T-helper 2 cell (primary cell): ENCODE results near the gene PLAC8L1.

ENCODE experiments used
- DNase-seq, 5 experiments: peaks; one replicate each; pipeline versions ENCODE4 v3.0.0 to v3.0.0-alpha.2; 2012 to 2022

The PLAC8L1 gene

DNA sequence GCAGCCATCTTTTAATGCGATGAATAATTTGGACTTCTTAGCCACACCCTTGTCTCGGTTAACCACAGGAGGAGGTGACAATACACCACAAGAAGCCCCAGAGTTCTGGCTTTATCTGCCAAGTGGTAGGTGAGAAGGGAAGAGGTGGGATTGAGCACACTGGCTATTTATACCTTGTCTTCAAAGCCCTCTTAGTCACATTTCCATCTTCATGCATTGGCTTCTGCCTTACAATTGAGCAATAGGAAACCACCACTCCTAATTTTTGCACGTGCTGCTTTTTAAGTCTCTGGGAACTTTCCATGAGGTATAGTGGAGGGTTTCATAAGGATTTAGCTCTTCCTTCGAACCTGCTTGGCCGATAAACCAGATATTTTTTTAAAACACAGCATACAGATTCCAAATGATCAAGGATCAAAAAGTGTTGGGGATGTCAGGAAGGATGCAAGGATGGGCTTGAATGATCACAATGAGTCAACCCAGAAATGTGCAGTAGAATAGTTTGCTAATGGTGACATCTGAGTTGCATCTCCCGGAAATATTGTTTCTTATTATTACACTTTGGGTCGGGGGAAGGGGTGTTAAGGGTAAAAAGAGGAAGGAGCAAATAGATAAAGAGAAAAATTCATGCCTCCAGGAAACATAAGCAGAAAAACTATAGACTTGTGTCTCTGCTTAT lies 25.5 kb downstream of the PLAC8L1 start:
- DNase-seq = peak in 1 of 5 experiments; percentile 57

DNA sequence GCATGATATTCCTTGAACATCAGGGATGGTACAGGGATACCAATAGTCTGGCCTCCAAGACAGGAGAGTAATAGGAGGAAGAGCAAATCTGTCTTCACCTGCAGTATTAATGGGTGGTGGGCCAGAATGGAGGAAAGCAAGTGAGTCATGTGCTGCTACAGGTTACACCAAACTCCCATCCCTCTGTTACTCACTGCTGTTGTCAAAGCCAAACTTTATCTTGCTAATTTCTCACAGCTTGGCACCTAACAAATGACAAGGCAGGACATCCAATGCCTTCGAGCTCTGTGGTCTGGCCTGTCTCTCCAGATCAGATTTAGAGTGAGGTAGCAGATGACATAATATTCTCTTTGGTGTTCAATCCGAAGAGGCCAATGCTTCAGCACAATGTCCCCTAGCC lies 26.8 kb downstream of the PLAC8L1 start:
- DNase-seq = no peak

GRCh38 chr5:146076455-146076854 lies 28.9 kb downstream of the PLAC8L1 start:
- DNase-seq = no peak

DNA sequence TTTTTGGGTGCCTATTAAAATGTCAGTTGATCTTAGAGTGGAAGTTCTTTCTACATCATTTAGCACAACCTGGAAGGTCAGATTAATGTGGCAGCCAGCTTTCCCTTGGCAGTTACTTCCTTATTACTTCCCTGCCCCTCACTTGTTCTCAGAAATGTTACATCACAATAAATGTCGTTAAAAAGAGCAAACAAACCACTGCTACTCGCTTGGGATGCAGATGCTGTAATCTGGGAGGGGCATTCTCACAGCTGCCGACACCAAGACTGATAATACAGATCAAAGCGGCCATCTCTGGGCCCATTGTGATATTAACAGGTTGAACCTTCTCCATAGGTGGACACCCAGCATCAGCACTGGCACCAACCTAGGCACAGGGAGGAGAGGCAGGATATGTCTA lies 29.3 kb downstream of the PLAC8L1 start:
- no peak for DNase-seq

DNA sequence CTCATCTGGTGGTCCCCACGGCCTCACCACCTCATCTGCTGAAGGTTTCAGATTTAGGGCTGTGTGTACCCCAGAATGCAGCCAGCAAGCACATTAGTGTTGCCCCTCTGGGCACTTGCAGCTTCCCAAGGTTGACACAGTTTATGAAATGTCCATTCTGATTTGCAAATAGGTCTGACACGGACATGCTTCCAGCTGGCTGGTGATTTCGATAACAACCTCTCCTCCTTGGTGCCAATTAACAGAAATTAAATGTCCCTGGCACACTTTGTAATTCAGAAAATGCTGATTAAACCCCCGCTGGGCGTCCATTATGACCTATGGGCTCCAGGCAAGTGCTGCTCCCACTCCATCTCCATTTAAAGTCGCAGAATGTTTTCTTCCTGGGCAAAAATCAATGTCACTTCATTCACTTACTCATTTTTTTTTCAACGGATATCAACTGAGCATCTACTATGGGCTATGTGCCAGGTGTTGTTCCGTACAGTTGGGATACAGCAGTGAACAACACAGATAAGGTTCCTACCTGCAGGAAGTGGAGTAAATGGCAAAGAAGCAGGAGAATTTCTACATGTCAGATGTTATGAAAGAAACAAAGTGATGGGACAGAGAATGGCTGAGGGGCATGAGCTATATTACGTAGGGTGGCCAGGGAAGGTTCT lies 32.0 kb downstream of the PLAC8L1 start:
- no peak for DNase-seq

DNA sequence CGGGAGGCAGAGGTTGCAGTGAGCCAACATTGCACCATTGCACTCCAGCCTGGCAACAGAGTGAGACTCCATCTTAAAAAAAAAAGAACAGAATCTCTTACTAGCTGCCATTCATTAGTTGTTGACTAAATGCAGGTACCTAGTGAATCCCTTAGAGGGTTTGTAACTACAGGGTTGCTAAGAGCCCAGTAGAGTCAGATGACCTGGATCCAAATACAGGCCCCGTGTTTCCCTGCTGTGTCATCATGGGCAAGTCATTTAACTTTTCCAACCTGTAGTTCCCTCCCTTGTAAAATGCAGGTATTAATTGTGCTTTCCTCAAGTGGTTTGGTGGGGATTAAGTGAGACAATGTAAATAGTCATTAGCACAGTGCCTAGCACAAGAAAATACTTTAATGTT lies 32.8 kb downstream of the PLAC8L1 start:
- no peak for DNase-seq

DNA sequence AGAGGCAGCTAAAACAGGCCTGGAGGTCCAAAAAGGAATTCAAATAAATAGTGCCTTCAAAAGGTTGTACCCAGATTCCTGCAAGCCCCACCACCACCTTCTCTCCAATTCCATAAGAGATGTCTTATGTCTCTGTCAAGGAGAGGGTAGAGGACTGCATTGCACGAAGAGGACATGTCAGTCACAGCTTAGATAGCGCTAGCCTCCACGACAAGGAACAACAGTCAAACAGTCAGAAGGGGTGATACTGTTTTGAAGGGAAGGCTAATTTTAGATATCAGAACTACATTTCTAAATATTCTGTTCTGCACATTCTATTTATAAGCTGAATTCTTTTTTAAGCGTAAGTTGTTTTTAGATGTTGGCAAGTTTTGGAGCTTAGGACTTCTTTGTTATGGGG lies 34.2 kb downstream of the PLAC8L1 start:
- no peak for DNase-seq

DNA sequence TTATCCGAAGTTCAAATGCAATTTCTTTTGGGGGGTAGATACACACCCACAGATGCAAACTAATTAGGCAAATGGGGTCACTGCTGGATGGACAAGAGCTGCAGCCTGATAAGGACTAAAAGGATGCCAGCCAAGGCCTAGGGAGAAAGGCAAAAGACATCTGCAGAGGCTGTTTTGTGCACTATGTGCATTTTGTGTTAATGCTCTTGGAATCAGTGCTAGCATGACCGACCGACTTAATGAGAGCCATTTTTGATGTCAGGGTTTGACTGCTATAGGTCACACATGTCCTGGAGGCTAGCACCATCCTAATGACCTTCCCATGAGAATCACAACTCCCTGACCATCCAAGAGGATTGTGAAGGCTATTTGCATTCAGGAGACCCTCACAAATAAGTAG lies 34.6 kb downstream of the PLAC8L1 start:
- DNase-seq = no peak

GRCh38 chr5:146069780-146070099 lies 35.6 kb downstream of the PLAC8L1 start:
- no peak for DNase-seq

DNA sequence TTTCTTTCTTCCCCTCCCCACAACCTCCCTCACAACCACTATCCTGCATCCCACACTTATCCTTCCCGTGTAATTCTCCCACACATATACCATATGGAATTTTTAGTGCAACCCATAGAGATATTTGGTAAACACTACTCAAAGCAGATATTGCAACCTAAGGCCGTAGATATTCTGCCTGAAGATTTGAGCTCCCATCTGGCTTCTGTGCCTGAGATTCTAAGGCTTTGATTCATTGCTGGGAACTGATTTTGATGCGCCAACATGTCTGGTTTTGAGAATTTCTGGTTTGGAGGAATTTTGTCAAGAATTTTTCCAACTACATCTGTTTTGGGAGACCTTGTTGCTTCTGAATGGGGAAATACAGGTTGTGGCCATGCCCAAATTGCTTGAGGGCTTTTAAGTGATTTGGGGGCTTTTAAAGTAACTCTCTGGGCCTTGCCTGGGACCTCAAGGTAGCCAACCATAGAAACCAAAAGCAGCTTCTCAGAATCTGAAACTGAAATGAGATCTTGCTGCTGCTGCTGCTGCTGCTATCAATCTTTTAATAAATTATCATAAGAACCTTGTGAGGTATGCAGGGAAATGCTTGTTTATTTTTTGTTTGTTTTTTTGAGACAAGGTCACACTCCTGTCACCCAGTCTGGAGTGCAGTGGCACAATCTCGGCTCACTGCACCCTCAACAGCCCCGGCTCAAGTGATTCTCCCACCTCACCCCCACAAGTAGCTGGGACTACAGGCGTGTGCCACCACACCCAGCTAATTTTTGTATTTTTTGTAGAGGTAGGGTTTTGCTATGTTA lies 36.2 kb downstream of the PLAC8L1 start:
- no peak for DNase-seq

DNA sequence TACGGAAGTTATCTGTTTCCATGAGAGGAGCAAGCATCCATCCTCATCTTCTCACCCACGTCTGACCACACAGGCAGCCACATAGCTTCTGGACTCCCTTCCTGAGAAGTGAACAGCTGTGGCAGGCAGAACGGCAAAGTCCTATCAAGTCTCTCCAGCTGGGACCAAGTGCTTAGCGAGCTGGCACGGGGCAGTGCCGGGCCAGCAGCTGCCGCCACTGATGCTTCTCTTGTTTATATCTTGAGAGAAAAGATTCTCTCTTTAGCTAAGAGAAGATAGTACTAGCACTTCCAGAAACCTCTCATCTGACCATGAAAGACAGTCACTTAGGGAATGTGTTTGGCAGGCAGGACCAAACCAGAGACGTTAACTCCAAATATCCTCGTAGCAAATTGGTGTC lies 37.2 kb downstream of the PLAC8L1 start:
- DNase-seq = no peak

DNA sequence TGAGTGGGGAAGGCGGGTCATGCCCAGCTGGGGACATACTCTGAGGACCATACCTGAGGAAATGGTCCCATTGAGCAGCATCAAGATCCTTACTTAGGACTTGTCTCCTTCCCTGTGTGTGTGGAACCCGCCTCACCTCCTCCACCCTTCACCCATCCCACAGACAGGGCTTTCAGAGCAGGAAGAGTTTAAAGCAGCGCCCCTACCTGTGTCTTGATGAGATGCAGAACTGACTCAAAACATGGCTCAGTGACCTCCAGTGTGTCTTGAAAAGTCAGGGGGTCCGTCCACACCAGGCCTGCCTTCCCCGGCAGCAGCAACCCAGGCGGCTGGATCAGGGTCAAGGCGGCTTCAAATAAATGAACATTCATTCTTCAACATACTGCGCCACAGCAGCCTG lies 38.4 kb downstream of the PLAC8L1 start:
- DNase-seq = no peak

DNA sequence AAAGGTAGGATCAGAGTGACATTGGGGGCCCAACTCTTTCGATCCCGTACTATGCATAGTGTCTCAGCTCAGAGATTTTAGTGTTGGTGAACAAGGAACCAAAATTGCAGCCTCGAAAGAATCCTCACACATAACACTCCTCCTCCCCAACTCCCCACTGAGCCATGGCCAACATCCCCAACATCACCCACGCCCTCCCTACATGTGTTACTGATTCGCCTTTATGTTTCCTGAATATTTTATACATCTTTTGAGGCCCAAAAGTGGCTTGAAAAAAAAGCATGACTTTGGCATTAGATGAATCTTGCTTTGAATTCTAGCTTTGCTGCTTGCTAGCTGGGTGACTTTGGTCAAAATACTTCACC lies 45.2 kb downstream of the PLAC8L1 start:
- no peak for DNase-seq

GRCh38 chr5:146059460-146060220 lies 45.7 kb downstream of the PLAC8L1 start:
- DNase-seq = peak in 1 of 5 experiments; percentile 29

- DNase-seq = no peak
These were observed 49.9 kb downstream of the PLAC8L1 start for GRCh38 chr5:146055432-146055831.

GRCh38 chr5:146052780-146053179 lies 52.6 kb downstream of the PLAC8L1 start:
- DNase-seq = peak in 1 of 5 experiments; percentile 29

DNA sequence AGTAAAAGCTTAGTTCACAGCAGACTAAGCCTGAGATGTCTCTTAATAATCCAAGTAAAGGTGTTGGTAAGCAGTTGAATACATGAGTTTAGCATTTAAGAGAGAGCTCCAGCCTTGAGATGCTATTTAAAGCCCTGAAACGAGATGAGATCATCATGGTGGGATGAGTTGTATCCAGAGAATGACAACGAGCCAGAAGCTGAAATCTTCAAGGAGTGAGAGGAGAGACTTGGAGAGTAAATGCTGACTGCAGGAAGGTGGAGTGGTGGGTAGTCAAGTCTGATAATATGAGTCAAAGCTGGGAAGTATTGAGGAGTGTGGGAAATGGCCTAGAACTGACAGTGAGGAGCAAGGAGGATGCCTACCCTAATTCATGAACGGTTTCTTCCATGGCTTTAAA lies 53.7 kb downstream of the PLAC8L1 start:
- DNase-seq = no peak

GRCh38 chr5:146050086-146050485 lies 55.3 kb downstream of the PLAC8L1 start:
- DNase-seq = no peak

DNA sequence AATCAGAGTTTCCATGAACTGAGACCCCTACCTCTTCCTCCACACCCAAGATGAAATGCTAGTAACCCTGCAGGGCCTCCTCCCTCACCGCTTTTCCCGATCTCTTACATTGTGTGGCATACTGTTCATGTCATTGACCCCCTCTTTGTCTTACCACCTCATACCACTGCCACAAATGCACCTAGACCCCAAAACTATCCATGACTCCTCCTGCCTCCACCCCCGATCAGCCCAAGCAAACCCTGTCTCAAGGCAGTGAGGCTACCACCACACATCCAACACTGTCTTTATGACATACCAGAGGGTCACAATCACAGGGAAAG lies 55.7 kb downstream of the PLAC8L1 start:
- DNase-seq = no peak

- peak in 1 of 5 experiments; percentile 40 for DNase-seq
These were observed 56.2 kb downstream of the PLAC8L1 start for GRCh38 chr5:146048994-146049703.

- DNase-seq = peak in 1 of 5 experiments; percentile 54
These were observed 58.0 kb downstream of the PLAC8L1 start for GRCh38 chr5:146047396-146047795.

GRCh38 chr5:146043722-146044121 lies 61.7 kb downstream of the PLAC8L1 start:
- no peak for DNase-seq
